ENCODE results near the gene XYLT1.

XYLT1 gene

DNA sequence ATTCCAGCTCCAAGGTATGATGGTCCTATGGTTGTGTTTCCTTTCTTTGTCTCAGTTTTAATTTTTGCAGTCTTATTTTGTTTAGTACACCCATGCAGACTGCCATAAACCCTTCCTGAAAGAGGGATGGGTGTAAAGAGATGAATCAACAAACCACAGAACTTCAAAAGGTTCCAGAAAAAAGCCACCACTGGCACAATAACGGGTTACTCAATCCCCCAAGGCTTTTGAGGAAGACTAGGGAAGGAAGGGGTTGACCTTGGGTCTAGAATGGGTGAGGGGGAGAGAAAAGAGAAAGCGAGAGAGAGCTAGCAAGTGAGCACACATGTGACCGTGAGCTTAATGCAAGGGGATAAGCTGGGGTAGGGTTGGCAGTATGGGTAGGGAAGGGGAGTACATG, 168.1 kb downstream of the XYLT1 start:
- no peak for DNase-seq

DNA sequence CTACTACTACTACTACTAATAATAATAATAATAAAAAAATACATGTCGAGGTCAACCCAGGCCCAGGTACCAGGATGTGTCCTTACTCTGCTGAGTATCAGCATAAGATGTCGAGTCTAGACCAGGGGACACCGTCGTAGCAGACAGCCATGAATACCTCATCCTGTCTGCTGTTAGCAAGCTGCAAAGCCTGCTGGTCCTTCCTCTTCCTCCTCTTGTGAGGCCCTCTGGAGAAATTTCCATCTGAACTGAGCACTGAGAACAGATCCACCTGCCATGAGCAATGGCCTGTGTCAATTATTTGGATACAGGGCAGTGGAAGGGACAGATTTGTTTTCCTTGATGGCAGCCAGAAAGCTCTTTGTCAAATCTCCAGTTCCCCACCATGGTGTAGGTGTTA, 168.5 kb downstream of the XYLT1 start:
- DNase-seq: no peak

- DNase-seq: no peak
Measured at GRCh38 chr16:17301593-17302135, 169.1 kb downstream of the XYLT1 start.

DNA sequence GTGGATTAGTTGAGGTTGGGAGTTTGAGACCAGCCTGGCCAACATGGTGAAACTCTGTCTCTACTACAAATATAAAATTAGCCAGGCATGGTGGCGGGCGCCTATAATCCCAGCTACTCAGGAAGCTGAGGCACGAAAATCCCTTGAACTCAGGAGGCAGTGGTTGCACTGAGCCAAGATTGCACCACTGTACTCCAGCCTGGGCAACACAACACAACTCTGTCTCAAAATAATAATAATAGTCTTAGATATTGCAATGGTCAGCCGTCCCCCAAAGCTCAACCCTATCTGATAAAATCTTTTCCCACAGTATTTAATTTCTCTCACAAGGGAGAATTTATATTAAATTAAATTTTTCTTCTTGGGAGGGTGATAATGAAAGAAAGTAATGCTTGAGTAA, 169.6 kb downstream of the XYLT1 start:
- no peak for DNase-seq

GRCh38 chr16:17299790-17300189, 171.0 kb downstream of the XYLT1 start:
- no peak for DNase-seq

GRCh38 chr16:17298238-17298637, 172.5 kb downstream of the XYLT1 start:
- no peak for DNase-seq

- DNase-seq: peak in 1 of 2 experiments; percentile 19
Measured at GRCh38 chr16:17296431-17296830, 174.3 kb downstream of the XYLT1 start.

DNA sequence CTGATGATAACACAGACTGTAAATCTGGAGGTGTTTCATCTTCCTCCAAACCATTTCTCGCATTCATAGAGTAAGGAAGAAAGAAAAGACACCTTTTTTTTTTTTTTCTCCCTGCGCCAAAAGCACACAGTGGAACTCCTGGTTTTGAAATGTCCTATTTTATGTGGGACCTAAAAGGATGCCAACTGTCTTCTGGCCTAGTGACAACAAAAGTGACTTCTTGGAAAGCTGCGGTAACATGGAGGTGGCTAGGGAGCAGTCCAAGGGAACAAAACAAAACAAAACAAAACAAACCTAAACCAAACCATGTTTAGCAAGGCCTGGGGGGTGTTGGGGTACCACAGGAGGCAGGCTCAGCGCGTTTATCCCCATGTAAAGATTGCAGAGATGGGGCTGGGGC, 174.8 kb downstream of the XYLT1 start:
- DNase-seq: no peak

- DNase-seq: no peak
Measured at GRCh38 chr16:17294856-17295255, 175.9 kb downstream of the XYLT1 start.

GRCh38 chr16:17293813-17294558, 176.8 kb downstream of the XYLT1 start:
- DNase-seq: no peak

GRCh38 chr16:17291289-17291688, 179.5 kb downstream of the XYLT1 start:
- DNase-seq: no peak

DNA sequence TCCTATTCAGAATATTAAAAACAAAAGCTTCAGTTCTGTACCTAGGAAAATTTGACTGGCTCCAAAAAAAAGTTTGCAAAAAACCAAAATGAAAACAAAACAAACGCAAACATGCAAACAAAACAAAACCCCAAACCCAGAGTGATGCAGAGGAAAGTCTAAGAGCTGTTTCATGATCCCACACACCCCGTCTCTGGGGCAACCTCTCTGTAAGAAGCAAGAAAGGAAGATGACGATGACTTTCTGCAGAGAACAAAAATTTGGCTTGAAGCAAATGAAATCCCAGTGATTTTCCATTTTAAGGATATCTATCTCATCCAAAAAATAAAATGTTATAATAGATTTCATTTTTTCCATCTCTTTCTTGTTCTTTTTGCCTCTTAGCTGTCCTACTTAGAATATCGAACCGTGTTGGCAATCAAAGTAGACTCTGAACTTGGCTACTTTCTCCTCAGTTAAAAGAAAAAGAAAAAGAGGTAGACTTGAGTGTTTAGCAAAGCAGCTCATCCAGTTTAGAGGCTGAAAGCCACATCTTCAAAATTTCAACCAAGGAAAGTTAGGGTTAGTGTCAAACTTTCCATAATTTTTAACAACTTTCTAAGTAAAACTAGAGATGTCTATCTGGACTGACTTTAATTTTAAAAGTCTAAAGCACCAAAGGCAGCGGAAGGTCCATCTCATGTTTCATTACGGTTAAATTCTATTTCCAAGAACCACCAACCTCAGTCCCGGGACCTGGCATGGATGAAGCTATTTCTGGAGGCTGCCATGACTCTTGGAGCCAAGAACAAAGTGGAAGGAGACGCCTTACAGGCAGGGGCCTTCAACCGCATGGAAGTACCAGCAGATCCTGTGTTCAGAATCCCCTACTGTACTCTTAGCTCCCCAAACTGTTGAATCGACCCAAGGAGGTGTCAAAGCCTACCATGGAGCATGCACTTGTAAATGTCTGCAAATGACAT, 180.8 kb downstream of the XYLT1 start:
- DNase-seq: no peak

GRCh38 chr16:17289050-17289449, 181.7 kb downstream of the XYLT1 start:
- DNase-seq: no peak

- DNase-seq: peak in 1 of 2 experiments; percentile 44
Measured at GRCh38 chr16:17287166-17287800, 183.5 kb downstream of the XYLT1 start.

DNA sequence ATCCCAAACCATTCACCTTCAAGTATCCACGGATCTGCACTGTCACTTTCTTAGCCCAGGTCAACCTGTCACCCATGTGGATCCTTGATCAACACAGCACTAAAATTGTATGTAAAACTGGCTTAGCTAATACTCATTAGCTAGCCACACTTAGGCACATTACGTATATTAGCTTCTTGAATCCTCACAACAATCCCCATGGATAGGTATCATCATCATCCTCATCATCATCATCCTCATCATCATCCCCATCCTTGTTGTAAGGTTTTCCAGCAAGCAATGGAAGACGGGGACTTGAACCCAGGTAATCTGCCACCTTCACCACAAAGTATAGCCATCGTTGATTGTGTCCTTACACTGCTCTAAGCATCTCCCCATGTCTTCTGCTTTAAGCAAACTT, 184.3 kb downstream of the XYLT1 start:
- DNase-seq: no peak

- peak; percentile 85 to 97 for DNase-seq
Measured at GRCh38 chr16:17283016-17283415, 187.7 kb downstream of the XYLT1 start.

DNA sequence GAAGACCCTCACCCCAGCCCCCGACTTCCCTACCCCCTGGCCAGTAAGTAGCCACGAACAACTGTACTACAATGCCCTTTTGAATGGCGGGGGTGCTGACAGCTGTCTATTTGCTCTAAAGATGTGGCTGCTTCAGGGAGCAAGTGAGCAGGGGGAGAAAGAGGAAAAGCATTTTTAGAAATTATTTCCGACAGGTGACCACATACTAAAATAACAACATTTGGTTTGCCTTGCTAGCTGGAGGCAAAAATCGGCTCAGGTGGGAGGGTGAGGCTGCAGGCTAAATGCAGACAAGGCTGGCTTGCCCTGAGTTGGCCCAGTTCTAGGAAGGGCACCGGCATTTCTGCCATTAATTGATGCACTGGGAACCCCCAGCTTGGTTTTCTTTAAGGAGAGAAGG, 188.5 kb downstream of the XYLT1 start:
- no peak for DNase-seq

DNA sequence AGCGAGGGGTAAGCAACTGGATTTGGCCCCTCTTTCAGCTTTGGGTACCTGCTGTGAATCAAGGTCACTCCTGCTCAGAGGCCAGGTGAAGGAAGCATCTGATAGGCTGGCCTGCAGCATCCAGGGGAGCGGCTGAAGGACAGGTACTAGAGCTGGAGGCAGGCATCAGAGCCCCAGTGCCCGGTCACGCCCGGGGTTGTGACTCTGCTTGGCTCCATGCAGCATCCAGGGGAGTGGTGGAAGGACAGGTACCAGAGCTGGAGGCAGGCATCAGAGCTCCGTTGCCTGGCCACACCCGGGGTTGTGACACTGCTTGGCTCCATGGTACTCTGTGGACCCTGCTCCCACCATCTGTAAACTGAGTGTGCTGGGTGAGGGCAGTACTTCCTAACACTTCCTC, 189.7 kb downstream of the XYLT1 start:
- no peak for DNase-seq

DNA sequence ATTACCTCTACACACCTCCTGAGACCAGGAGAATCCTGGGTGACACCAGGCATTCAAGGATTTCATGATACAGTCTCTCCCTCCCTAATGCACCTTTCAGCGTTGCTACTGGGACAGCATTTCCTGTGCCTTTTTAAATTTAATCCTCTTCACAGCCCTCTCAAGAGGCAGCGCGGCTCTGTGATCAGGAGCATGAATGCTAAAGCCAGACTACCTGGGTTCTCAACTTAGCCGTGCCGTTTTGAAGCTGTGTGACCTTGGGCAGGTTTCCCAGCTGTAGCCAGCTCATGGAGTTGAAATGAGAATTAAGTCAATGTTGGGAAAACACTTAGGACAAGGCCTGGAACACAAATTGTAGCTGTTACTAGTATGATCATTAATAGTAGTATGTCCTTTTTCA, 191.8 kb downstream of the XYLT1 start:
- peak; percentile 30 to 65 for DNase-seq

DNA sequence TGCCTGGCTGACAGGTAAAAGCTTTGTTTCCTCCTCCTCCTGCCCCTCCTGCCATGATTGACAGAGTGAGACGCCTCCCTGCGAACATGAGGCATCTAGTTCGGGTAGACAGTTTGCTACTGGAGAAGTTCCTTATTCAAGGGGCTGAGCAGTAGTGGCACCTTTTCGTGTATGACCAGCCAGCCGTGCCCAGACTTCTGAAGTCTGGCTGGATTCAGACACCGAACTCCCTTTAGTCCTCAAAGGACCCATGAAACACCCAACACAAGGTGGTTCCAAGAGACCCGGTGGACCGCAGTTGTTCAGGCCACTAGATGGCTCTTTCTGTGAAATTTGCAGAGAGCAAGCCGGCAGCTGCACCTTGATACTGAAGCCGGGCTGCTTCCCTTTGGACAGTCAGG, 192.8 kb downstream of the XYLT1 start:
- peak; percentile 10 to 69 for DNase-seq

- DNase-seq: no peak
Measured at GRCh38 chr16:17276610-17277009, 194.2 kb downstream of the XYLT1 start.

DNA sequence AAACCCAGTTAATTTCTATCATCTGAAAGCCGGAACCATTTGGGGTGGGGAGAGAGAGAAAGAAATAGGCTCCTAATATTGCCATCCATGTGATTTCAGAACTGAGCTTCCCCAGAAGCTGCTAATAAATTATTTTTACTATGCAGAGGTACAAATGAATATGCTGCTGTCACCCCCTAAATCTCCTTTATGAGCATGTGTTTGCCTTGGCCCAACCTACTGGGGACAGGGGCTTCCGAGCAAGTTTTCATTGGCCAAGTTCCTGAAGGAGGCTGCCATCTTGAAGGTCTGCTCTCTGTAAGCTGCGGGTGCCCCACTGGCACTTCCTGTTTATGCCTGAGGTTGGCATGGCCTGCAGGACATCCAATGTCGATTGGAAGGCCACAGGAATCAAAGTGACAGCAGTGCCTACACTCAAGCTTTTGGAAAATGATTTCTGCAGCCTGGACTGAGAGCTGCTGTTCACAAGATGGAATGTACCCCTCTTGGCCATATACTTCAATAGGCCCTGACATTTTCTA, 194.7 kb downstream of the XYLT1 start:
- DNase-seq: no peak
